Measurements from ENCODE around the gene HEMGN. TPM values are rescaled to one million over a fixed set of nuclear protein-coding genes. Genes with fewer than 3 reads are reported as not detected.
A peak's percentile ranks its signal among the peaks of the same experiment; 100 is the strongest.
"Not testable (repeated sequence)": the region's sequence is repeated elsewhere in the genome, so short reads cannot be mapped to it uniquely, and the experiment has no call there.

Gene HEMGN
- total and polyA plus RNA-seq, 2 experiments from 2014 or later: not detected

GRCh38 chr9:97961361-97961760 lies 23.4 kb upstream of the HEMGN start:
- TF ChIP-seq CTCF (IDR thresholded peaks at IDR 0.05; ENCODE audit: low read depth, low read length): no peak
- Histone ChIP-seq H3K27me3 (peaks cover 37% of the 10 kb centered on the region), H3K4me3 (no peak overlapping the region), H3K27ac (no peak overlapping the region), H3K9me3 (ENCODE audit: low read depth) (no peaks in the 10 kb centered on the region), H3K4me1 (ENCODE audit: low read depth) (no peaks in the 10 kb centered on the region), H3K36me3 (no peaks in the 10 kb centered on the region)
- no peak for DNase-seq (ENCODE audit: low read depth in 1 of 2, low spot score in 1 of 2)

GRCh38 chr9:97960678-97961328 lies 22.8 kb upstream of the HEMGN start:
- H3K27ac ChIP-seq; H3K36me3 ChIP-seq; DNase-seq (ENCODE audit: low read depth in 1 of 2, low spot score in 1 of 2); H3K4me3 ChIP-seq; H3K4me1 ChIP-seq (ENCODE audit: low read depth); H3K9me3 ChIP-seq (ENCODE audit: low read depth): not testable (repeated sequence)
- peaks cover 33% of the 10 kb centered on the region for H3K27me3 ChIP-seq

- Histone ChIP-seq H3K27ac (no peak overlapping the region), H3K36me3 (no peaks in the 10 kb centered on the region), H3K4me3 (no peak overlapping the region), H3K27me3 (peaks cover 21% of the 10 kb centered on the region), H3K9me3 (ENCODE audit: low read depth) (no peaks in the 10 kb centered on the region), H3K4me1 (ENCODE audit: low read depth) (no peaks in the 10 kb centered on the region)
- no peak for DNase-seq (ENCODE audit: low read depth in 1 of 2, low spot score in 1 of 2)
- no peak for TF ChIP-seq CTCF (IDR thresholded peaks at IDR 0.05; ENCODE audit: low read depth, low read length)
These were observed 21.6 kb upstream of the HEMGN start for GRCh38 chr9:97959585-97959984.

GRCh38 chr9:97958812-97959511 lies 21.0 kb upstream of the HEMGN start:
- H3K4me1 ChIP-seq (ENCODE audit: low read depth): no peaks in the 10 kb centered on the region
- TF ChIP-seq CTCF (IDR thresholded peaks at IDR 0.05; ENCODE audit: low read depth, low read length): no peak
- H3K27me3 ChIP-seq: peaks cover 18% of the 10 kb centered on the region
- no peak overlapping the region for H3K4me3 ChIP-seq
- no peaks in the 10 kb centered on the region for H3K36me3 ChIP-seq
- H3K27ac ChIP-seq: no peak overlapping the region
- peak in 1 of 2 donors; percentile 27 for DNase-seq (ENCODE audit: low read depth in 1 of 2, low spot score in 1 of 2)
- no peaks in the 10 kb centered on the region for H3K9me3 ChIP-seq (ENCODE audit: low read depth)

GRCh38 chr9:97956331-97956730 lies 18.4 kb upstream of the HEMGN start:
- no peaks in the 10 kb centered on the region for H3K4me1 ChIP-seq (ENCODE audit: low read depth)
- DNase-seq (ENCODE audit: low read depth in 1 of 2, low spot score in 1 of 2): no peak
- no peak overlapping the region for H3K4me3 ChIP-seq
- peaks cover 10% of the 10 kb centered on the region for H3K27me3 ChIP-seq
- no peaks in the 10 kb centered on the region for H3K36me3 ChIP-seq
- TF ChIP-seq CTCF (IDR thresholded peaks at IDR 0.05; ENCODE audit: low read depth, low read length): no peak
- no peaks in the 10 kb centered on the region for H3K9me3 ChIP-seq (ENCODE audit: low read depth)
- no peak overlapping the region for H3K27ac ChIP-seq

- TF ChIP-seq CTCF (IDR thresholded peaks at IDR 0.05; ENCODE audit: low read depth, low read length): peak; percentile 40
- Histone ChIP-seq H3K4me1 (ENCODE audit: low read depth) (no peaks in the 10 kb centered on the region), H3K4me3 (no peak overlapping the region), H3K9me3 (ENCODE audit: low read depth) (no peaks in the 10 kb centered on the region), H3K27ac (no peak overlapping the region), H3K27me3 (peaks cover 10% of the 10 kb centered on the region), H3K36me3 (no peaks in the 10 kb centered on the region)
- DNase-seq (ENCODE audit: low read depth in 1 of 2, low spot score in 1 of 2): peak; percentile 11 to 77
These were observed 16.6 kb upstream of the HEMGN start for GRCh38 chr9:97954550-97954989.

- not testable (repeated sequence) for H3K27ac ChIP-seq; H3K4me1 ChIP-seq (ENCODE audit: low read depth); H3K36me3 ChIP-seq; H3K4me3 ChIP-seq; DNase-seq (ENCODE audit: low read depth in 1 of 2, low spot score in 1 of 2); H3K9me3 ChIP-seq (ENCODE audit: low read depth)
- H3K27me3 ChIP-seq: peaks cover 16% of the 10 kb centered on the region
These were observed 12.9 kb upstream of the HEMGN start for GRCh38 chr9:97950873-97951272.

GRCh38 chr9:97947094-97947493 lies 9.1 kb upstream of the HEMGN start:
- DNase-seq (ENCODE audit: low read depth in 1 of 2, low spot score in 1 of 2); H3K9me3 ChIP-seq (ENCODE audit: low read depth); H3K4me1 ChIP-seq (ENCODE audit: low read depth); H3K27ac ChIP-seq; H3K4me3 ChIP-seq; H3K36me3 ChIP-seq: not testable (repeated sequence)
- peaks cover 41% of the 10 kb centered on the region for H3K27me3 ChIP-seq

GRCh38 chr9:97945470-97945869 lies 7.5 kb upstream of the HEMGN start:
- not testable (repeated sequence) for H3K4me3 ChIP-seq; H3K4me1 ChIP-seq (ENCODE audit: low read depth); DNase-seq (ENCODE audit: low read depth in 1 of 2, low spot score in 1 of 2); H3K9me3 ChIP-seq (ENCODE audit: low read depth); H3K27ac ChIP-seq; H3K36me3 ChIP-seq
- H3K27me3 ChIP-seq: peaks cover 56% of the 10 kb centered on the region

Measured in cardiac muscle cell (in vitro differentiated cells and primary cell).